GM23338 (cell line): ENCODE data around the gene HADHA. TPM values are rescaled to one million over a fixed set of nuclear protein-coding genes. Genes with fewer than 3 reads are reported as not detected.

Source experiments
- ATAC-seq: fragments of 200-7000 bp; cut with Tn5 transposase; 3 replicates; pipeline ENCODE4 v1.9.1; 2020
- DNase-seq: peaks from one replicate; pipeline ENCODE4 v3.0.0-alpha.2; 2015; ENCODE audit warnings: low spot score
- H2AFZ ChIP-seq: fragments of 200-600 bp; sonication (generic); 2 replicates; pipeline ENCODE4 v1.8.0; 2016; ENCODE audit warnings: antibody characterized with exemption, mild to moderate bottlenecking, moderate library complexity
- H3F3A ChIP-seq: fragments of 200-600 bp; sonication (generic); replicated peaks from 2 replicates; pipeline ENCODE4 v1.8.0; 2017; ENCODE audit warnings: antibody characterized with exemption, mixed run types, low read depth
- H3K27ac ChIP-seq: fragments of 200-600 bp; sonication (generic); 2 replicates; pipeline ENCODE4 v1.6.1; 2016; ENCODE audit warnings: low read depth
- H3K27me3 ChIP-seq: fragments of 200-600 bp; sonication (generic); 2 replicates; pipeline ENCODE4 v1.8.0; 2016; ENCODE audit warnings: mild to moderate bottlenecking, mixed run types, moderate library complexity; ENCODE audit not compliant: insufficient read depth
- H3K36me3 ChIP-seq: fragments of 200-600 bp; sonication (generic); 2 replicates; pipeline ENCODE4 v1.8.0; 2016; ENCODE audit warnings: mild to moderate bottlenecking; ENCODE audit not compliant: insufficient read depth
- H3K4me1 ChIP-seq: fragments of 200-600 bp; sonication (generic); 2 replicates; pipeline ENCODE4 v1.8.0; 2016; ENCODE audit warnings: mild to moderate bottlenecking, moderate library complexity; ENCODE audit not compliant: insufficient read depth
- H3K4me2 ChIP-seq: fragments of 200-600 bp; sonication (generic); 2 replicates; pipeline ENCODE4 v1.7.1; 2017; ENCODE audit warnings: mixed run types
- H3K4me3 ChIP-seq: fragments of 200-600 bp; sonication (generic); 2 replicates; pipeline ENCODE4 v1.6.1; 2016; ENCODE audit warnings: mixed run types
- H3K79me2 ChIP-seq: fragments of 200-600 bp; sonication (generic); replicated peaks from 2 replicates; pipeline ENCODE4 v1.8.0; 2017; ENCODE audit warnings: mild to moderate bottlenecking; ENCODE audit not compliant: insufficient read depth
- H3K9me2 ChIP-seq: fragments of 200-600 bp; sonication (generic); 2 replicates; pipeline ENCODE4 v1.8.0; 2017; ENCODE audit not compliant: insufficient read depth
- H4K20me1 ChIP-seq: fragments of 200-600 bp; sonication (generic); replicated peaks from 2 replicates; pipeline ENCODE4 v1.8.0; 2017; ENCODE audit warnings: mild to moderate bottlenecking; ENCODE audit not compliant: insufficient read depth
- H3K27ac Mint-ChIP-seq: 2 replicates; pipeline ENCODE4 v1.8.0; 2020; ENCODE audit warnings: inconsistent platforms, mild to moderate bottlenecking, moderate library complexity, mixed read lengths
- H3K27me3 Mint-ChIP-seq: 3 replicates; pipeline ENCODE4 v1.8.0; 2022; ENCODE audit warnings: low read depth, mild to moderate bottlenecking, moderate library complexity, mixed read lengths, inconsistent platforms; ENCODE audit not compliant: insufficient read depth, poor library complexity
- H3K36me3 Mint-ChIP-seq: 3 replicates; pipeline ENCODE4 v1.8.0; 2021; ENCODE audit warnings: low read depth, mild to moderate bottlenecking, inconsistent platforms, moderate library complexity, mixed read lengths
- H3K4me1 Mint-ChIP-seq: 3 replicates; pipeline ENCODE4 v1.8.0; 2020; ENCODE audit warnings: mild to moderate bottlenecking, inconsistent platforms, mixed read lengths
- H3K4me3 Mint-ChIP-seq: 3 replicates; pipeline ENCODE4 v1.8.0; 2021; ENCODE audit warnings: moderate library complexity, mild to moderate bottlenecking, inconsistent platforms, mixed read lengths
- H3K9me3 Mint-ChIP-seq: 3 replicates; pipeline ENCODE4 v1.8.0; 2020; ENCODE audit warnings: moderate library complexity, mild to moderate bottlenecking, inconsistent platforms, mixed read lengths
- CREB1 ChIP-seq: fragments of 250-450 bp; sonication (Bioruptor Pico); IDR thresholded peaks from 2 replicates; pipeline ENCODE4 v1.5.0; 2020; ENCODE audit warnings: low read depth, mild to moderate bottlenecking, moderate library complexity
- CTCF ChIP-seq, 2 experiments: fragments of 200-600 bp in 1 of 2; sonication (generic) in 1 of 2; conservative IDR thresholded peaks; 2 replicates each; pipeline versions ENCODE4 v1.5.1 to v1.6.1; 2016 to 2017; ENCODE audit warnings: antibody characterized with exemption in 2 of 2, low read depth in 2 of 2, mild to moderate bottlenecking in 2 of 2, moderate library complexity in 1 of 2
- ETS1 ChIP-seq: IDR thresholded peaks from 2 replicates; pipeline ENCODE4 v1.6.1; 2016; ENCODE audit warnings: antibody characterized with exemption
- EZH2 ChIP-seq: fragments of 200-600 bp; sonication (generic); IDR thresholded peaks from one replicate; pipeline ENCODE4 v1.8.0; 2017; ENCODE audit warnings: antibody characterized with exemption, mild to moderate bottlenecking, low read depth; ENCODE audit not compliant: unreplicated experiment
- EZH2phosphoT487 ChIP-seq: fragments of 200-600 bp; sonication (generic); IDR thresholded peaks from one replicate; pipeline ENCODE4 v1.8.1; 2018; ENCODE audit warnings: antibody characterized with exemption; ENCODE audit not compliant: unreplicated experiment
- JUNB ChIP-seq: IDR thresholded peaks from one replicate; pipeline ENCODE4 v1.6.1; 2016; ENCODE audit warnings: antibody characterized with exemption; ENCODE audit not compliant: unreplicated experiment
- NANOG ChIP-seq: IDR thresholded peaks from 2 replicates; pipeline ENCODE4 v1.6.1; 2016; ENCODE audit warnings: antibody characterized with exemption, borderline replicate concordance
- POLR2AphosphoS5 ChIP-seq: IDR thresholded peaks from 2 replicates; pipeline ENCODE4 v1.6.1; 2016; ENCODE audit warnings: antibody characterized with exemption, low read depth
- REST ChIP-seq: IDR thresholded peaks from one replicate; pipeline ENCODE4 v1.6.1; 2018; ENCODE audit warnings: antibody characterized with exemption; ENCODE audit not compliant: unreplicated experiment
- STAT1 ChIP-seq: IDR thresholded peaks from one replicate; pipeline ENCODE4 v1.6.1; 2016; ENCODE audit warnings: antibody characterized with exemption; ENCODE audit not compliant: unreplicated experiment
- ZNF114 ChIP-seq: fragments of 250-450 bp; sonication (Bioruptor Pico); IDR thresholded peaks from 2 replicates; pipeline ENCODE4 v1.5.0; 2020; ENCODE audit warnings: mild to moderate bottlenecking, moderate library complexity
- ZNF331 ChIP-seq: fragments of 250-450 bp; sonication (Bioruptor Pico); IDR thresholded peaks from 2 replicates; pipeline ENCODE4 v1.5.0; 2020; ENCODE audit warnings: low read depth, mild to moderate bottlenecking, moderate library complexity
- polyA plus RNA-seq: library from polyadenylated mRNA; unstranded; fragments of >200 nt; fragmentation: Nextera tagmentation; extraction: Ambion mirVana; gene quantifications from 2 replicates; pipeline ENCODE4 v1.2.1, GENCODE V29; 2016
- total RNA-seq: library from RNA; depleted of rRNA; stranded (reverse); fragments of >200 nt; shearing (Covaris generic); gene quantifications from 2 replicates; pipeline ENCODE4 v1.2.3, GENCODE V29; 2014
- TF ChIP-seq, protein P1 (sequence below): fragments of 250-450 bp; sonication (Bioruptor Pico); IDR thresholded peaks from 2 replicates; pipeline ENCODE4 v1.5.0; 2020; ENCODE audit warnings: mild to moderate bottlenecking, moderate library complexity

The HADHA gene
- total and polyA plus RNA-seq, 2 experiments from 2014 or later, result 63.9 to 92.3 TPM

DNA sequence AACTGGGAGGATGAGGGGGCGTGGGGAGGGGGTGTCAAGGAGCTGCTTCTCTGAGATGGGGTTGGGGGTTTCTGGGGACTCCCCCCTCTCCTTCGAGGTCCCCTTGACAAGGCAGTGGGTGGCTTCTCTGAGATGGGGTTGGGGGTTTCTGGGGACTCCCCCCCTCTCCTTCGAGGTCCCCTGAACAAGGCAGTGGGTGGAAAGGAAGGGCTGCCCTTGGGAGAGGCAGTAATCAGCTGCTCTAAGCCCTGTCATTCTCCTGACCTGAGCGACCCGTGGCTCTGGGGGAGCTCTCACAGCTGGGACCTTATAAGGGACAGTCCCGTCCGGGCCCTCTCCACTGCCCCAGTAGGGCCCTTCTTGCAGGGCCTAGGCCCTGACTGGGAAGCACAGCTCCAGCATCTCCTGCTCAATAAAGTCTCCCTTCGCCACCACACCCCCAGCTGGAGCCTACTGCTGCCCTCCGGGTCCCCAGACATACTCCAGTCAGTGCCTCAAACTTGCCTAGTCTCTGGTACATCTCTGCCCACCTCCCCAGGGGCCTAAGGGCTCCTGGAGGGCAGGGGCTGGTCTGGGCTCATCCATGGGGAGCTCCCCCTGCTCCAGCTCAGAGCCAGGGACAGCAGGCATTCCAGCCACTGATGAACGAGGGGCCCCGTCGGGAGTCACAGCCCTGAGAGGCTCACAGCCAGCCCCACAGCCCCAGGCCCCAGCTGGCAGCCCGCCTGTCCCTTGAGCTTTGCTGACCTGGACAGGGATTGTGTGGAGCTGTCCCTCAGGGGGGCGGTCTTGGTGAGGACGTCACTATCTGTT is 68.8 kb downstream of the HADHA start:
- Histone ChIP-seq H3K4me1 (peaks cover 27% of the 10 kb centered on the region), H2AFZ (no peak overlapping the region), H3K27ac (no peak overlapping the region), H3K27me3 (no peaks in the 10 kb centered on the region), H3K9me2 (no peaks in the 10 kb centered on the region), H3K79me2 (peaks cover 12% of the 10 kb centered on the region; the same call in 1 of the 2 replicates), H3K4me2 (no peak overlapping the region; the same call in 1 of the 2 replicates), H4K20me1 (peaks cover 10% of the 10 kb centered on the region), H3F3A (0 out of 2 replicates have a peak, but pooled peaks cover 4% of the 10 kb centered on the region), H3K36me3 (peaks cover 4% of the 10 kb centered on the region; the same call in 1 of the 2 replicates), H3K4me3 (no peak overlapping the region)
- DNase-seq, result no peak
- ATAC-seq, result no peak
- peaks cover 13% of the 10 kb centered on the region; the same call in 2 of the 3 replicates for H3K36me3 Mint-ChIP-seq
- no peak overlapping the region for H3K27ac Mint-ChIP-seq
- TF ChIP-seq CREB1 (CRISPR knock-in tag) (no peak), ETS1 (no peak), ZNF114 (CRISPR knock-in tag) (no peak), CTCF (conservative IDR thresholded peaks at IDR 0.05; ENCODE audit: low read depth in 2 of 2) (no peak), EZH2phosphoT487 (no peak), REST (no peak), POLR2AphosphoS5 (no peak), STAT1 (no peak), ZNF331 (CRISPR knock-in tag) (no peak), EZH2 (no peak), NANOG (no peak), JUNB (no peak)
- TF ChIP-seq, protein P1, sequence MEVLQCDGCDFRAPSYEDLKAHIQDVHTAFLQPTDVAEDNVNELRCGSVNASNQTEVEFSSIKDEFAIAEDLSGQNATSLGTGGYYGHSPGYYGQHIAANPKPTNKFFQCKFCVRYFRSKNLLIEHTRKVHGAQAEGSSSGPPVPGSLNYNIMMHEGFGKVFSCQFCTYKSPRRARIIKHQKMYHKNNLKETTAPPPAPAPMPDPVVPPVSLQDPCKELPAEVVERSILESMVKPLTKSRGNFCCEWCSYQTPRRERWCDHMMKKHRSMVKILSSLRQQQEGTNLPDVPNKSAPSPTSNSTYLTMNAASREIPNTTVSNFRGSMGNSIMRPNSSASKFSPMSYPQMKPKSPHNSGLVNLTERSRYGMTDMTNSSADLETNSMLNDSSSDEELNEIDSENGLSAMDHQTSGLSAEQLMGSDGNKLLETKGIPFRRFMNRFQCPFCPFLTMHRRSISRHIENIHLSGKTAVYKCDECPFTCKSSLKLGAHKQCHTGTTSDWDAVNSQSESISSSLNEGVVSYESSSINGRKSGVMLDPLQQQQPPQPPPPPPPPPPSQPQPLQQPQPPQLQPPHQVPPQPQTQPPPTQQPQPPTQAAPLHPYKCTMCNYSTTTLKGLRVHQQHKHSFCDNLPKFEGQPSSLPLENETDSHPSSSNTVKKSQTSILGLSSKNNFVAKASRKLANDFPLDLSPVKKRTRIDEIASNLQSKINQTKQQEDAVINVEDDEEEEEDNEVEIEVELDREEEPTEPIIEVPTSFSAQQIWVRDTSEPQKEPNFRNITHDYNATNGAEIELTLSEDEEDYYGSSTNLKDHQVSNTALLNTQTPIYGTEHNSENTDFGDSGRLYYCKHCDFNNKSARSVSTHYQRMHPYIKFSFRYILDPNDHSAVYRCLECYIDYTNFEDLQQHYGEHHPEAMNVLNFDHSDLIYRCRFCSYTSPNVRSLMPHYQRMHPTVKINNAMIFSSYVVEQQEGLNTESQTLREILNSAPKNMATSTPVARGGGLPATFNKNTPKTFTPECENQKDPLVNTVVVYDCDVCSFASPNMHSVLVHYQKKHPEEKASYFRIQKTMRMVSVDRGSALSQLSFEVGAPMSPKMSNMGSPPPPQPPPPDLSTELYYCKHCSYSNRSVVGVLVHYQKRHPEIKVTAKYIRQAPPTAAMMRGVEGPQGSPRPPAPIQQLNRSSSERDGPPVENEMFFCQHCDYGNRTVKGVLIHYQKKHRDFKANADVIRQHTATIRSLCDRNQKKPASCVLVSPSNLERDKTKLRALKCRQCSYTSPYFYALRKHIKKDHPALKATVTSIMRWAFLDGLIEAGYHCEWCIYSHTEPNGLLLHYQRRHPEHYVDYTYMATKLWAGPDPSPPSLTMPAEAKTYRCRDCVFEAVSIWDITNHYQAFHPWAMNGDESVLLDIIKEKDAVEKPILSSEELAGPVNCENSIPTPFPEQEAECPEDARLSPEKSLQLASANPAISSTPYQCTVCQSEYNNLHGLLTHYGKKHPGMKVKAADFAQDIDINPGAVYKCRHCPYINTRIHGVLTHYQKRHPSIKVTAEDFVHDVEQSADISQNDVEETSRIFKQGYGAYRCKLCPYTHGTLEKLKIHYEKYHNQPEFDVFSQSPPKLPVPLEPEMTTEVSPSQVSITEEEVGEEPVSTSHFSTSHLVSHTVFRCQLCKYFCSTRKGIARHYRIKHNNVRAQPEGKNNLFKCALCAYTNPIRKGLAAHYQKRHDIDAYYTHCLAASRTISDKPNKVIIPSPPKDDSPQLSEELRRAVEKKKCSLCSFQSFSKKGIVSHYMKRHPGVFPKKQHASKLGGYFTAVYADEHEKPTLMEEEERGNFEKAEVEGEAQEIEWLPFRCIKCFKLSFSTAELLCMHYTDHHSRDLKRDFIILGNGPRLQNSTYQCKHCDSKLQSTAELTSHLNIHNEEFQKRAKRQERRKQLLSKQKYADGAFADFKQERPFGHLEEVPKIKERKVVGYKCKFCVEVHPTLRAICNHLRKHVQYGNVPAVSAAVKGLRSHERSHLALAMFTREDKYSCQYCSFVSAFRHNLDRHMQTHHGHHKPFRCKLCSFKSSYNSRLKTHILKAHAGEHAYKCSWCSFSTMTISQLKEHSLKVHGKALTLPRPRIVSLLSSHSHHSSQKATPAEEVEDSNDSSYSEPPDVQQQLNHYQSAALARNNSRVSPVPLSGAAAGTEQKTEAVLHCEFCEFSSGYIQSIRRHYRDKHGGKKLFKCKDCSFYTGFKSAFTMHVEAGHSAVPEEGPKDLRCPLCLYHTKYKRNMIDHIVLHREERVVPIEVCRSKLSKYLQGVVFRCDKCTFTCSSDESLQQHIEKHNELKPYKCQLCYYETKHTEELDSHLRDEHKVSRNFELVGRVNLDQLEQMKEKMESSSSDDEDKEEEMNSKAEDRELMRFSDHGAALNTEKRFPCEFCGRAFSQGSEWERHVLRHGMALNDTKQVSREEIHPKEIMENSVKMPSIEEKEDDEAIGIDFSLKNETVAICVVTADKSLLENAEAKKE (CRISPR knock-in tag), result no peak
- peaks cover 25% of the 10 kb centered on the region for H3K27me3 Mint-ChIP-seq
- no peak overlapping the region; the same call in 2 of the 3 replicates for H3K4me3 Mint-ChIP-seq
- H3K9me3 Mint-ChIP-seq, result peaks cover 5% of the 10 kb centered on the region; the same call in 2 of the 3 replicates
- H3K4me1 Mint-ChIP-seq, result peaks cover 25% of the 10 kb centered on the region
